MM.1S (cell line): Measurements from ENCODE around the gene PDX1.

ENCODE experiments used
- EZH2 ChIP-seq: fragments of 300-600 bp; sonication (generic); optimal IDR thresholded peaks from 2 replicates; pipeline ENCODE3; 2017; ENCODE audit warnings: low read depth, mild to moderate bottlenecking, antibody characterized with exemption, low read length, mixed read lengths
- EZH2phosphoT487 ChIP-seq: fragments of 300-600 bp; sonication (generic); IDR thresholded peaks from 2 replicates; pipeline ENCODE4 v1.6.1; 2018; ENCODE audit warnings: antibody characterized with exemption, low read length
- TF ChIP-seq, protein P1 (sequence below): fragments of 300-600 bp; sonication (generic); IDR thresholded peaks from 2 replicates; pipeline ENCODE4 v1.5.1; 2016; ENCODE audit warnings: antibody characterized with exemption, low read length, mixed read lengths

DNA sequence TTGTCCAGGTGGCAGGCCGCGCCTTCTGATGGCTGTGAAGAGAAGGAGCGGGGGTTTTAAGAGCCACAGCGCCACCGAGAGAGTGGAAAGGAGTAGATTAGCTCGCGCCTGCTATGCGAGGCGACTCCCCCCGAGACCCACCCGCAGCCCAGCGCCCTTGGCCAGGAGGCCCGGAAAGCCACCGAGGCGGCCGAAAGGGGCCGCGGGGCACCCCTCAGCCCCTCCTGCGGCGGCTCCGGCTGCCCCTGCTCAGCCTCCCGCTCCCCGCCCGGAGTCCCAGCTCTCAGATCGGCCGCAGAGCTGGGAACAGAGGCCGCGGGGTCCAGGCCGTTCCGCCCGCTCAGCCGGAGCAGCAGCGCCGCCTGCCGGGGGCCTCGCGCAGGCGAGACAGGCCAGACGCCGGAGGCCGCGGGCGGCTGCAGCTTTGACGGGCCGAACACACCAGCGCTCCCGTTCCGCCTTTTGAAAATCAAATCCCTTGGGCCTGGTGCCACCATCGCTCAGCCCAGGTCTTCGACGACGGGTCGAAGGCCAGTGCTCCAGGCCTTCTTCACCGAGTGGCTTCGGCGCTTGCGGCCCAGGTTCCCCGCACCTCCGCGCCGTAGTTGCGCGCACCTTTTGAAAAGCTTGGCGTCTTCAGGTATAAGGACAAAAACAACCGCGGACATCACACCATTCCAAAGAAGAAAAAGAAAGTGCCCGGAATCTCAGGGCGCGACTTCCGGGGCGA is 34.0 kb downstream of the PDX1 start:
- TF ChIP-seq, protein P1, sequence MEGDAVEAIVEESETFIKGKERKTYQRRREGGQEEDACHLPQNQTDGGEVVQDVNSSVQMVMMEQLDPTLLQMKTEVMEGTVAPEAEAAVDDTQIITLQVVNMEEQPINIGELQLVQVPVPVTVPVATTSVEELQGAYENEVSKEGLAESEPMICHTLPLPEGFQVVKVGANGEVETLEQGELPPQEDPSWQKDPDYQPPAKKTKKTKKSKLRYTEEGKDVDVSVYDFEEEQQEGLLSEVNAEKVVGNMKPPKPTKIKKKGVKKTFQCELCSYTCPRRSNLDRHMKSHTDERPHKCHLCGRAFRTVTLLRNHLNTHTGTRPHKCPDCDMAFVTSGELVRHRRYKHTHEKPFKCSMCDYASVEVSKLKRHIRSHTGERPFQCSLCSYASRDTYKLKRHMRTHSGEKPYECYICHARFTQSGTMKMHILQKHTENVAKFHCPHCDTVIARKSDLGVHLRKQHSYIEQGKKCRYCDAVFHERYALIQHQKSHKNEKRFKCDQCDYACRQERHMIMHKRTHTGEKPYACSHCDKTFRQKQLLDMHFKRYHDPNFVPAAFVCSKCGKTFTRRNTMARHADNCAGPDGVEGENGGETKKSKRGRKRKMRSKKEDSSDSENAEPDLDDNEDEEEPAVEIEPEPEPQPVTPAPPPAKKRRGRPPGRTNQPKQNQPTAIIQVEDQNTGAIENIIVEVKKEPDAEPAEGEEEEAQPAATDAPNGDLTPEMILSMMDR: peak; percentile 55
- TF ChIP-seq EZH2: no peak
- TF ChIP-seq EZH2phosphoT487: no peak
